ENCODE results near the gene PARM1. TPM values are rescaled to one million over a fixed set of nuclear protein-coding genes. Genes with fewer than 3 reads are reported as not detected.

Gene PARM1
- total and polyA plus RNA-seq, 2 of the 4 experiments (the other 2 are of a cell fraction), result 0.07 to 0.18 TPM

- Histone ChIP-seq H3K4me1 (ENCODE audit: control insufficient read depth, insufficient read depth, low read length) (no peaks in the 10 kb centered on the region), H2AK5ac (ENCODE audit: low read depth, low read length) (no peak overlapping the region), H3K56ac (ENCODE audit: extremely low read depth, insufficient read depth, low read length) (no peak overlapping the region), H3K4me2 (ENCODE audit: low read depth, low read length) (no peak overlapping the region), H2BK20ac (ENCODE audit: low read depth, low read length) (no peak overlapping the region), H3K9me3 (ENCODE audit: control insufficient read depth, insufficient read depth, low read length) (no peaks in the 10 kb centered on the region), H2BK5ac (ENCODE audit: low read depth, low read length, poor library complexity, severe bottlenecking) (no peak overlapping the region), H3K9me1 (ENCODE audit: insufficient read depth, low read length) (no peaks in the 10 kb centered on the region), H2BK120ac (ENCODE audit: low read depth, low read length) (no peak overlapping the region), H2BK15ac (ENCODE audit: low read depth, low read length) (no peak overlapping the region), H3K4me3 (ENCODE audit: insufficient read depth, low read depth, low read length) (no peak overlapping the region), H2AK9ac (replicated peaks; ENCODE audit: low read depth, low read length, poor library complexity) (no peak overlapping the region), H4K91ac (ENCODE audit: insufficient read depth, low read depth, low read length) (no peak overlapping the region), H3K23ac (ENCODE audit: low read depth, low read length) (no peak overlapping the region), H3K14ac (replicated peaks; ENCODE audit: low read depth, low read length) (no peak overlapping the region), H3K18ac (ENCODE audit: low read depth, low read length) (no peak overlapping the region), H3K9ac (ENCODE audit: low read depth, low read length) (no peak overlapping the region), H3K4ac (ENCODE audit: low read depth, low read length) (no peak overlapping the region), H4K5ac (ENCODE audit: low read depth, low read length) (no peak overlapping the region), H3K36me3 (ENCODE audit: control insufficient read depth, insufficient read depth, low read length) (no peaks in the 10 kb centered on the region), H4K8ac (ENCODE audit: low read depth in 2 of 2, low read length in 2 of 2) (no peak overlapping the region), H3K27me3 (ENCODE audit: control insufficient read depth, insufficient read depth, low read length) (no peaks in the 10 kb centered on the region), H3K27ac (ENCODE audit: insufficient read depth, low read length) (no peak overlapping the region), H4K20me1 (ENCODE audit: insufficient read depth, low read length) (no peaks in the 10 kb centered on the region), H2AFZ (replicated peaks; ENCODE audit: low read length, poor library complexity) (no peak overlapping the region), H3K79me1 (ENCODE audit: low read depth in 1 of 2, low read length in 2 of 2) (no peaks in the 10 kb centered on the region)
- ATAC-seq (ENCODE audit: low read depth), result no peak
- dilution Hi-C loops (cut with HindIII; ENCODE audit: low sequenced_read_pairs, unreplicated experiment), result no loop called here
- BruUV-seq (replicated peaks), result no TSS peak
- CTCF ChIA-PET, result no interaction called here
- in situ Hi-C loops (cut with MboI; ENCODE audit: low sequenced_read_pairs), result no loop called here
- no CpG with 5 or more reads among the region's 2 CpGs for WGBS, 2 experiments (ENCODE audit: extremely low coverage in 2 of 2, insufficient read length in 1 of 2)
- no peak for DNase-seq
- TF ChIP-seq MAFK (IDR thresholded peaks at IDR 0.05; ENCODE audit: low read depth, low read length), result no peak
- no peak for TF ChIP-seq CHD1 (IDR thresholded peaks at IDR 0.05; ENCODE audit: low read depth, low read length)
- no peak for TF ChIP-seq NFE2L2 (IDR thresholded peaks at IDR 0.05; ENCODE audit: low read depth, low read length)
- no peak for TF ChIP-seq RFX5 (IDR thresholded peaks at IDR 0.05; ENCODE audit: low read depth, low read length)
- no peak for TF ChIP-seq CEBPB (IDR thresholded peaks at IDR 0.05; ENCODE audit: low read depth, low read length)
- TF ChIP-seq CTCF (conservative IDR thresholded peaks at IDR 0.05; ENCODE audit: low read depth, low read length), result no peak
- TF ChIP-seq FOS (IDR thresholded peaks at IDR 0.05; ENCODE audit: low read depth, low read length), result no peak
- TF ChIP-seq MXI1 (IDR thresholded peaks at IDR 0.05; ENCODE audit: borderline replicate concordance, low read depth, low read length), result no peak
- TF ChIP-seq, protein P1, sequence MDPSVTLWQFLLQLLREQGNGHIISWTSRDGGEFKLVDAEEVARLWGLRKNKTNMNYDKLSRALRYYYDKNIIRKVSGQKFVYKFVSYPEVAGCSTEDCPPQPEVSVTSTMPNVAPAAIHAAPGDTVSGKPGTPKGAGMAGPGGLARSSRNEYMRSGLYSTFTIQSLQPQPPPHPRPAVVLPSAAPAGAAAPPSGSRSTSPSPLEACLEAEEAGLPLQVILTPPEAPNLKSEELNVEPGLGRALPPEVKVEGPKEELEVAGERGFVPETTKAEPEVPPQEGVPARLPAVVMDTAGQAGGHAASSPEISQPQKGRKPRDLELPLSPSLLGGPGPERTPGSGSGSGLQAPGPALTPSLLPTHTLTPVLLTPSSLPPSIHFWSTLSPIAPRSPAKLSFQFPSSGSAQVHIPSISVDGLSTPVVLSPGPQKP (IDR thresholded peaks at IDR 0.05; ENCODE audit: borderline replicate concordance, low read depth, low read length), result no peak
- no peak for TF ChIP-seq SMC3 (IDR thresholded peaks at IDR 0.05; ENCODE audit: low read depth, low read length)
- no peak for TF ChIP-seq BHLHE40 (IDR thresholded peaks at IDR 0.05; ENCODE audit: low read depth, low read length)
- no peak for TF ChIP-seq USF2 (IDR thresholded peaks at IDR 0.05; ENCODE audit: low read depth, low read length)
- TF ChIP-seq RCOR1 (IDR thresholded peaks at IDR 0.05; ENCODE audit: insufficient replicate concordance, low read length), result no peak
- no peak for TF ChIP-seq POLR2A (IDR thresholded peaks at IDR 0.05; ENCODE audit: low read depth, low read length)
- no peak for TF ChIP-seq RAD21 (IDR thresholded peaks at IDR 0.05; ENCODE audit: low read length)
- TF ChIP-seq MAZ (IDR thresholded peaks at IDR 0.05; ENCODE audit: borderline replicate concordance, low read depth, low read length), result no peak
- POLR2A ChIA-PET (ENCODE audit: unreplicated experiment), result no interaction called here
- intact Hi-C loops (cut with micrococcal nuclease), result no loop called here
These were observed 57.5 kb downstream of the PARM1 start for GRCh38 chr4:74990276-74990875.
